HG02938 (cell line): Measurements from ENCODE around the gene TBC1D22A.

Experiments used
- ATAC-seq: cut with Tn5 transposase; IDR thresholded peaks from one replicate; pipeline ENCODE4 v1.9.1; 2021; ENCODE audit warnings: mild to moderate bottlenecking, moderate library complexity; ENCODE audit not compliant: unreplicated experiment

The TBC1D22A gene

GRCh38 chr22:46980392-46980791 lies 217.9 kb downstream of the TBC1D22A start:
- ATAC-seq, result no peak

- ATAC-seq, result no peak
Measured at GRCh38 chr22:46982635-46983034, 220.2 kb downstream of the TBC1D22A start.

- no peak for ATAC-seq
Measured at GRCh38 chr22:46983046-46983445, 220.6 kb downstream of the TBC1D22A start.

- no peak for ATAC-seq
Measured at GRCh38 chr22:46984751-46985506, 222.5 kb downstream of the TBC1D22A start.

DNA sequence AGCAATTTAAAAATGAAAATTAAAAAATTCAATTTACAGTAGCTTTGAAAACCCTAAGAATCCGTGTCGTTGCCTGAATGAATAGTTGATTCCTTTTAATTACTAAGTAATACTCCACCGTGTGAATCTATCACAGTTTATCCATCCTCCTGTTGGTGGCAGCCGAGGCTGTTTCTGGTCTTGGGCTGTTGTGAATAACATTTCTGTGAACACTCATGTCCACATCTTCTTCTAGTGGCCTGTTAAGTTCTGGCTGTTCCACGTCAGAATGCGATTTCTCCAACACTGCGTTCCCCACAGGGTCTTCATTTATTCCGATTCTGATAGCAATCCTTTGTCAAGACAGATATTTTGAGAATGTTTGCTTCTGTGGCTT lies 223.0 kb downstream of the TBC1D22A start:
- ATAC-seq, result no peak

DNA sequence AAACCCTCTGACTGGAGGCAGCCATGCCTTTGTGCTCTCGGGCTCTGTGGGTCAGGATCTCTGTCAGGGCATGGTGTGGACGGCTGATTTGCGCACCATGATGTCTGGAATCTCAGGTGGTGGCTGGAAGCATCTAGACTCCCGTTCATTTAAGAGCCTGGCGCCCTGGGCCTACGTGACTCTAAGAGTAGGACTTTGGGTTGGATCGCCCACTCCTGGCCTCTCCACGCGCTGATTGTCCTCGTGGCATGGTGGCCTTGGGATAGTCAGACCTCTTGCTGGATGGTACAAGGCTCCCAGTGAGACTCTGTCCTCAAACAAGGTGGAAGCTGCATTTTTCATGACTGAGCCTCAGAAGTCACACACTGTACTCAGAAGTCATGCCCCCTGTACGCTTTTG lies 224.3 kb downstream of the TBC1D22A start:
- ATAC-seq, result no peak

- ATAC-seq, result no peak
Measured at GRCh38 chr22:46990937-46991550, 228.6 kb downstream of the TBC1D22A start.

GRCh38 chr22:46991666-46992065 lies 229.2 kb downstream of the TBC1D22A start:
- no peak for ATAC-seq

DNA sequence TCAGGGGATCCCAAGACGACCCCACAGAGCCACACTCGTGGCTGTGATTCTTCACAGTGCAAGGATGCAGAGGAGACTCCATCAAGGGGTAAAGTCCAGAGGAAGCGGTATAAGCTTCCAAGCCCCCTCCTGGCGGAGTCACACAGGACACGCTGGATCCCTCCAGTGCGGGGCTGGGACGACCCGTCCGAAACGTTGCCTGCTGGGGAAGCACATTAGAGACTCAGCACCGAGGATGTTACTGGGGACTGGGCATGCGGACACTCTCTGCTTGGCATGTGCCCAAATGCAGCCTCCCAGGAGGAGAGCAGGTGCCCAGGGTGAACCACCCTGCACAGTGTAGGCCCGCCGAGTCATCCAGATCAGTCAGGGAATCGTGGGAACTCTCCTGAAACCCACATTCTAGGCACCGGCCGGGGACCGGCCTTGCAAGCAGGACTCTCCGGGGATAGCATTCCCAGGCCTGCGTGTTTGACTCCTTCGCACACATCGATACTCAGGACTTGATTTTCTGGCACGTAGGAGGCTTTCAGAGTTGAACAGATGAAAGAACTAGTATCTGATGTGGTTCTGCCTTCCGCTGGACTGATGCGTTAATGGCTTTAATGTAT lies 229.8 kb downstream of the TBC1D22A start:
- ATAC-seq, result no peak

GRCh38 chr22:46993633-46994032 lies 231.2 kb downstream of the TBC1D22A start:
- ATAC-seq, result no peak

- ATAC-seq, result no peak
Measured at GRCh38 chr22:46994265-46994664, 231.8 kb downstream of the TBC1D22A start.

DNA sequence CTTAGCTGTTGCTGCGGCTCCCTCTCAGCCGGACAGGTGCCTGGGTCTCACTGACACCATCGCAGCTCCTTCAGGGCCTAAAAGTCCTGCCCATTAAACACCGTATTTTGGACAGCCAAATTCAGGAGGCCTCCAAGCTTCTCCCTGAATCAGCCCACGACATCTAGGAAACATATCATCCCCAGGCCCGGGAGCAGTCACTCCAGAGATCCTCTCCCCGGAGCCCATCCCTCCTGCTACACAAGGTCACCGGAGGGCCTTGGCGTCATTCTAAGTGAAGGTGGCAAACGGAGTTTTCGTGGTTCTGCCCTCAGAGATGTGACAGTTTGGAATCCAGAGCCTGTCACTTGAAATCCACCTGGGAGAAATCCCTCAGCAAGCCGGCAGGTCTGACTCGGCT lies 232.5 kb downstream of the TBC1D22A start:
- no peak for ATAC-seq

GRCh38 chr22:46995501-46996360 lies 233.3 kb downstream of the TBC1D22A start:
- ATAC-seq, result no peak

- no peak for ATAC-seq
Measured at GRCh38 chr22:46996595-46997310, 234.3 kb downstream of the TBC1D22A start.

GRCh38 chr22:46997311-46997970 lies 235.0 kb downstream of the TBC1D22A start:
- no peak for ATAC-seq

GRCh38 chr22:46998331-46998730 lies 235.9 kb downstream of the TBC1D22A start:
- ATAC-seq, result no peak

DNA sequence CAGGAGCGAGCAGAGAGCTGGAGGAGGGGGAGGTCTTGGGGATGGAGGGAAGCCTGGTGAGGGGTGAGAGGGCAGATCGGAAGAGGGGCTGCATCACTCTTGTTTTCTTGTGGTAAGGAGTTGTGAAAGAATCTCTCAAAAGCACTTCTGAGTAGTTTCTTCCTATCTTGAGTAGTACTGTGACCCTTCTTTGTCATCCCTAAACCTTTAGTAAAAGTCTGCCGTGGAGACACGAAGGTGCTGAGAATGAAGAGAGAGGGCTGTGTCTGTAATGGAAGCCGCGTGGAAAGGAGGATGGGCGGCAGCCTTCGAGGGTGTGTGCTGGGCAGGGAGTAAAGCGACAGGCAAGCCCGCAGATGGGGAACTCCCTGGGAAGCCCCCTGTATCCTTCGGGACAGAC lies 237.8 kb downstream of the TBC1D22A start:
- no peak for ATAC-seq

- no peak for ATAC-seq
Measured at GRCh38 chr22:47000888-47001287, 238.4 kb downstream of the TBC1D22A start.

DNA sequence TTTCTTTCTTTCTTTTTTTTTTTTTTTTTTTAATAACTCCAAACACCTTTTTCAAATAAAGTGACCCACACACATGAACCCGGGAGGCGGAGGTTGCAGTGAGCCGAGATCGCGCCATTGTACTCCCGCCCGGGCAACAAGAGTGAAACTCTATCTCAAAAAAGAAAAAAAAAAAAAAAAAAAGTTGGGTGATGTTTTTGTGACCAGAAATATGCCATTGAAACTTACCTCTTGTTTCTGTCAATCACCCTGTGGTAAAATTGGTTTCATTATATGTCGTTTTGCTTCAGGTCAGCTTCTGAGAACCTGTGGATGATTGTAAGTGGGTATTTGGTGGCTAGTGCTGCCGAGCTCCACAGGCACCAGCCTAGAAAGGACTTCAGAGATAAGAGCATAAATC lies 238.8 kb downstream of the TBC1D22A start:
- no peak for ATAC-seq

GRCh38 chr22:47002692-47003091 lies 240.2 kb downstream of the TBC1D22A start:
- no peak for ATAC-seq
